GOT3 (cell line): Measurements from ENCODE around the gene ARRDC1.

ENCODE experiments used
- DNase-seq: peaks from one replicate; lab custom pipeline; 2025; ENCODE audit warnings: mixed read lengths; lab: John Stamatoyannopoulos, UW

ARRDC1 gene

GRCh38 chr9:137640862-137641261, 35.4 kb downstream of the ARRDC1 start:
- DNase-seq, result no peak

- DNase-seq, result no peak
These were observed 36.7 kb downstream of the ARRDC1 start for GRCh38 chr9:137642118-137642601.

- DNase-seq, result no peak
These were observed 37.4 kb downstream of the ARRDC1 start for GRCh38 chr9:137642892-137643291.

GRCh38 chr9:137643921-137644320, 38.4 kb downstream of the ARRDC1 start:
- DNase-seq, result no peak

GRCh38 chr9:137645211-137645610, 39.7 kb downstream of the ARRDC1 start:
- no peak for DNase-seq

GRCh38 chr9:137646341-137646740, 40.9 kb downstream of the ARRDC1 start:
- no peak for DNase-seq

- no peak for DNase-seq
These were observed 41.7 kb downstream of the ARRDC1 start for GRCh38 chr9:137647096-137647714.

- DNase-seq, result no peak
These were observed 42.9 kb downstream of the ARRDC1 start for GRCh38 chr9:137648396-137648795.

- DNase-seq, result no peak
These were observed 44.1 kb downstream of the ARRDC1 start for GRCh38 chr9:137649553-137649952.

GRCh38 chr9:137650259-137650658, 44.8 kb downstream of the ARRDC1 start:
- no peak for DNase-seq

GRCh38 chr9:137650779-137651178, 45.3 kb downstream of the ARRDC1 start:
- no peak for DNase-seq

GRCh38 chr9:137656416-137656815, 50.9 kb downstream of the ARRDC1 start:
- DNase-seq, result no peak

GRCh38 chr9:137657606-137658005, 52.1 kb downstream of the ARRDC1 start:
- no peak for DNase-seq

- DNase-seq, result no peak
These were observed 53.3 kb downstream of the ARRDC1 start for GRCh38 chr9:137658781-137659180.

- DNase-seq, result no peak
These were observed 54.7 kb downstream of the ARRDC1 start for GRCh38 chr9:137660144-137660543.

GRCh38 chr9:137663584-137663983, 58.1 kb downstream of the ARRDC1 start:
- no peak for DNase-seq

- DNase-seq, result no peak
These were observed 59.2 kb downstream of the ARRDC1 start for GRCh38 chr9:137664676-137665075.
